ENCODE results near the gene RAC2. TPM values are rescaled to one million over a fixed set of nuclear protein-coding genes. Genes with fewer than 3 reads are reported as not detected.
A peak's percentile ranks its signal among the peaks of the same experiment; 100 is the strongest.

The RAC2 gene
- total RNA-seq, 1 experiment from 2014 or later, result 50.5 TPM

- Histone ChIP-seq H2AFZ (ENCODE audit: low read length) (peak overlapping the region; percentile 99), H3K4me3 (ENCODE audit: low read length) (peak overlapping the region; percentile 69), H3K79me2 (ENCODE audit: low read length) (no peaks in the 10 kb centered on the region), H4K20me1 (ENCODE audit: low read length) (no peaks in the 10 kb centered on the region), H3K4me1 (ENCODE audit: insufficient read depth, low read length) (peaks cover 40% of the 10 kb centered on the region), H3F3A (ENCODE audit: low read length, unreplicated experiment) (no peaks in the 10 kb centered on the region), H3K36me3 (ENCODE audit: low read depth, low read length) (no peaks in the 10 kb centered on the region), H3K4me2 (ENCODE audit: low read length) (peak overlapping the region; percentile 94), H3K9ac (ENCODE audit: low read length) (peak overlapping the region; percentile 95), H3K9me3 (ENCODE audit: low read length) (no peaks in the 10 kb centered on the region), H3K27me3 (ENCODE audit: low read length) (no peaks in the 10 kb centered on the region), H3K27ac (ENCODE audit: low read length) (peak overlapping the region; percentile 97), H3K9me2 (replicated peaks; ENCODE audit: low read length) (no peaks in the 10 kb centered on the region)
- ATAC-seq (peak; percentile 89), DNase-seq (peak; percentile 97)
- ChIA-PET POLR2A (ENCODE audit: unreplicated experiment) (interaction anchor here (0.6 kb wide), 1 partner anchor 31 kb away, joined by 4 read pairs; no protein-coding TSS in a partner anchor), CTCF (interaction anchor here (0.9 to 1.2 kb wide), 3 partner anchors 30 to 148 kb away, joined by 3 to 5 read pairs (median 4); partner anchors contain the start of gene KCTD17)
- TF ChIP-seq CTCF (conservative IDR thresholded peaks at IDR 0.05; ENCODE audit: low read depth, low read length) (peak; percentile 72), EZH2phosphoT487 (IDR thresholded peaks at IDR 0.05; ENCODE audit: borderline replicate concordance, low read length) (no peak), EZH2 (IDR thresholded peaks at IDR 0.05; ENCODE audit: low read length, unreplicated experiment) (no peak)
- intact Hi-C loops (cut with micrococcal nuclease), result loop anchor here (1.0 to 10.0 kb wide), 3 partner anchors 33 to 212 kb away; no protein-coding TSS in a partner anchor
- BruUV-seq (replicated peaks), result no TSS peak
Observed at GRCh38 chr22:37199103-37199759, 44.8 kb downstream of the RAC2 start.

- Histone ChIP-seq H2AFZ (ENCODE audit: low read length) (peak overlapping the region; percentile 92), H3K27me3 (ENCODE audit: low read length) (no peaks in the 10 kb centered on the region), H3F3A (ENCODE audit: low read length, unreplicated experiment) (no peaks in the 10 kb centered on the region), H3K4me1 (ENCODE audit: insufficient read depth, low read length) (peaks cover 40% of the 10 kb centered on the region), H3K27ac (ENCODE audit: low read length) (peak overlapping the region; percentile 97), H3K79me2 (ENCODE audit: low read length) (no peaks in the 10 kb centered on the region), H4K20me1 (ENCODE audit: low read length) (no peaks in the 10 kb centered on the region), H3K4me3 (ENCODE audit: low read length) (peak overlapping the region; percentile 69), H3K4me2 (ENCODE audit: low read length) (peak overlapping the region; percentile 94), H3K9me2 (replicated peaks; ENCODE audit: low read length) (no peaks in the 10 kb centered on the region), H3K9ac (ENCODE audit: low read length) (peak overlapping the region; percentile 95), H3K36me3 (ENCODE audit: low read depth, low read length) (no peaks in the 10 kb centered on the region), H3K9me3 (ENCODE audit: low read length) (no peaks in the 10 kb centered on the region)
- ATAC-seq, result peak; percentile 37
- BruUV-seq (replicated peaks), result TSS peak; percentile 36
- POLR2A ChIA-PET (ENCODE audit: unreplicated experiment), result no interaction called here
- intact Hi-C loops (cut with micrococcal nuclease), result loop anchor here (1.0 to 10.0 kb wide), 3 partner anchors 32 to 212 kb away; no protein-coding TSS in a partner anchor
- peak; percentile 81 for DNase-seq
- CTCF ChIA-PET, result interaction anchor here (1.0 to 1.2 kb wide), 2 partner anchors 33 to 147 kb away, joined by 3 to 5 read pairs; partner anchors contain the start of gene KCTD17
- no peak for TF ChIP-seq EZH2 (IDR thresholded peaks at IDR 0.05; ENCODE audit: low read length, unreplicated experiment)
- no peak for TF ChIP-seq EZH2phosphoT487 (IDR thresholded peaks at IDR 0.05; ENCODE audit: borderline replicate concordance, low read length)
- TF ChIP-seq CTCF (conservative IDR thresholded peaks at IDR 0.05; ENCODE audit: low read depth, low read length), result peak; percentile 67
Observed at GRCh38 chr22:37198258-37199102, 45.6 kb downstream of the RAC2 start.
